HG03442 (cell line): ENCODE data around the gene LCP1.
A peak's percentile ranks its signal among the peaks of the same experiment; 100 is the strongest.
"Not testable (repeated sequence)": the region's sequence is repeated elsewhere in the genome, so short reads cannot be mapped to it uniquely, and the experiment has no call there.

Source experiments
- ATAC-seq: cut with Tn5 transposase; IDR thresholded peaks from one replicate; pipeline ENCODE4 v1.9.1; 2021; ENCODE audit warnings: mild to moderate bottlenecking, moderate library complexity; ENCODE audit not compliant: unreplicated experiment

The LCP1 gene

DNA sequence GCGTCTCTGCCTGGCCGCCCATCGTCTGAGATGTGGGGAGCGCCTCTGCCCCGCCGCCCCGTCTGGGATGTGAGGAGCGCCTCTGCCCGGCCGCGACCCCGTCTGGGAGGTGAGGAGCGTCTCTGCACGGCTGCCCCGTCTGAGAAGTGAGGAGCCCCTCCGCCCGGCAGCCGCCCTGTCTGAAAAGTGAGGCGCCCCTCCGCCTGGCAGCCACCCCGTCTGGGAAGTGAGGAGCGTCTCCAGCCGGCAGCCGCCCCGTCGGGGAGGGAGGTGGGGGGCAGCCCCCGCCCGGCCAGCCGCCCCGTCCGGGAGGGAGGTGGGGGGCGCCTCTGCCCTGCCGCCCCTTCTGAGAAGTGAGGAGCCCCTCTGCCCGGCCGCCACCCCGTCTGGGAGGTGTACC lies 19.2 kb downstream of the LCP1 start:
- not testable (repeated sequence) for ATAC-seq

DNA sequence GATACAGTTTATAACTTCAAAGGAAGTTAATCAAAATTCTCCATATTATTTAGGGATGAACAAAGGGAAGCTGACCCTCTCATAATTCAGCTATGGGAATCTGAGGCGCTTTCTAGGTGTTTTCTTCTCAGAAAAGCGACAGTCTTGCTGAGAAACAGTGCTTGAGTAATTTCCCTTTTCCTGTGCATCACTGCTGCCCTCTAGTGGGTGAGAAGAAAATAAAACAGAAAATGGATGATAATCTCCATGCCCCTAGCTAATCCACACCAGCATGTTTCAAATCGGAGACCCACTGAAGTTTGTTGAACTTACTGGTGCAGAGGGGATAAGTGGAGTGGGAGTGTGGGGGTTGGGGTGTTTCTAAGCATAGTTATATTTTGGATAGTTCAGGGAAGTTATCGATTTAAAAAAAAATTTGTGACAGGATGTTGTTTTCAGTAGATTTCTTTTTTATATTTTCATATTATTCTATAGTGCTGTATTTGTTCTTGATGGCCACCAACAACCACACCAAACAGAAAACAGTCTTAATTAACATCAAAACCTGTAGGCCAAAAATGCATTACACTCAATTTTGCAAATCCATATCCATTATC lies 21.4 kb downstream of the LCP1 start:
- peak; percentile 42 for ATAC-seq

DNA sequence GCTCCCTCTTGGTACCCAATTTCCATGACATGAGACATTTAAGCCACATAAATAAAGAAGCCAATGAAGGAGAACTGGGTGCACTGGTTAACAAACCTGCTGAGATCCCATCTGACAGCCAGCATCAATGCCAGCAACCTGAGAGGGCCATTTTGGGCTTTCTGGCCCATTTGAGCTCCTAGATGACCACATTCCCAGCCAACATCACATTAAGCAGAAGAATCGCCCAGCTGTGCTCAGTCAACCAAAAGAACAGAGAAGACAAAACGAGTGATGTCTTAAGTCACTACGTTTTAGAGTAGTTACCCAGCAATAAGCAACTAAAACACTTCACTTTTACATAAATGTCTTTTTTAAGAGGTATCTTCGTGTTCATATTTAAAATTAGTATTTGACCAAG lies 21.9 kb downstream of the LCP1 start:
- no peak for ATAC-seq

DNA sequence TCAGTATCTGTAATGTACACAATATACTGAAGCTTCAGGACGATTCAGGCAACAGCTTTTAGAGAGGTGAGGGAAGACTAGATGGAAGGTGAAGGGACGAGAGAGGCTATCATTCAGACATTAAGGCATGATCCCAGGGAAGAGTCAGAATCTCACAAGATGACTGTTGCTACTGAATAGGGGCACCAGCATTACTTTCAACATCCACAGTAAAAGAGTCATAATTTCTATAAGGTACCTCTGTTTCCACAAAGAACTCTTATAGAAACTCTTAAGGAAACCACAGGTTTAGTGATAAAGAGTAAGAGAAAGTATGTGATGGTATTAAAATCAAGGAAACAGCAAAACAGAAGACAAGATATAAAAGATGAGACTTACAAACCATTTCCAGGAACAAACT lies 23.0 kb downstream of the LCP1 start:
- ATAC-seq, result no peak

DNA sequence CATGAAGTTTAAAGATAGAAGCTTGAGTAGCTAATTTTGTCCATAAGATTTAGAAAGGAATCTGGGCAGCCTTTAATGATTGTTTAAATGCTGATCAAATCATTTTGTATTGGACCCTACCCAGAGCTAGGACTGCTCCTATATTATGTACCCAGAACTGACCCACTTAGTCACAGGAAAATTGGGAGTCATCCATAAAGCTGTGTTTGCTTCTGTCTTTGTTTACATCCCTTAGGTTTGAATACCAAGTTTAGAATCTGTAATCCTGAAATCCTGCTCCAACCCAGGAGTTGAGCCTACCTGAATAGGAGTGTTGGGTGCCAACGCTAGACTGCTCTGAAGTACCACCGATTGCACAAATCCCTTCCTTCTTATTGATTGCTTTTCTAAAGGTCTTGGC lies 23.8 kb downstream of the LCP1 start:
- ATAC-seq, result no peak

DNA sequence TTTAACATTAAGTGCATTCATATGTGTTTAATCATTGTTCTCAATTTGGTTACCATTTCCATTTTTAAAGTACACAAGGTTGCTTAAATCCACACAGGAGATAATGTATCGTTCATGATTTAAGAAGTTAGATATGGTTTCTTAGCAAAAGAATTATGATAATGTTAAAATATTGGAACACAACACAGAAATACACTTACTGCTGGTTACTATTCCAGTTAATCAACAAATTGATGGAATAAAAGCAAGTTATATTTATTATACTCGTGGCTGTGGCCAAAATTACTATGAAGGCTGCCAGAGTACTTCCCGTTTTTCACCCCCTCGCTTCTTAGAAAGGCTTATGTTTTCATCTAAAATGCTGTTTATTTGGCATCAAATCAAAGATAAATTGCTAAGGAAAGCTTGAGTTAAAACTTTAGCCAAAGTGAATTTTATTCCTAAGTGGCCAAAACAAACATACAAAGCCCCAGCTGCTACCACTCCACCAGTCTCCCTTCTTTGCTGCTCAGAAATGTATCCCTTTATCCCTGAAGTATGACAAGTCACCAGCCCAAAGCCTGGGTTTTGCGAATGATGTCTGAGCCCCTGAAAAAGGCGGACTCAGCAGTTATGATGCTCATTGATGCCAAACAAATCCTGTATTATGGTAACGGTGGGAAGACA lies 27.7 kb downstream of the LCP1 start:
- no peak for ATAC-seq

DNA sequence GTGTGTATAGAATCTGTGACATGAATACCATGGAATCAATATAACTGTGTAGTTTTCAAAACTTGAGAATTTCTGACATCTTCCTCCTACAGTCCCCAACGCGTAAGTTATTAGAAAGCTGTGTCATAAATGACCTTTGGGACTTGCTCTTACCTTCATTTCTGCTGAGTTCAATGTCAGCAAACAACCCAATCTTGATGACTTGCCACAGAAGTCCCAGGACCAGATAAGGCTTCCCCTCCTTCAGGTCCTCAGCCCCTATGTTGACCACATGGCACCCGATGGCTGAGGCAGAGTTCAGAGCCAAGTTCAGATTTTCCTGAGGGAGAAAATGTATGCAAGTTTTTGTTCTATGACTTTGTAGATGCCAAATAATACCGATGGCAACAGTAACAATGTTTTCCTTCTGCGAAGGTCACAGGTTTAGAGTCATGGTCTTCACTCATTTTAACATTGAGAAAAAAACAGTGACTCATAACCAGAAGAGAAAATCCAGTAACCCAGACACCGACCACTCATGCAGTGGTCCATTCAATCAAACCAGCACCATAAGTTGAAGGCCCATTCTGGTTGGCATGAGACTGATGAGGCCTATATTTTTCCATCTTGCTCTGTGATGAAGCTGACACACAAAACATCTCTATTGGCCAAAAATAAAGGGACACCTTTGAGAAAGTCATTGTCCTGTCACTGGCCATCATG lies 29.2 kb downstream of the LCP1 start:
- ATAC-seq, result no peak

DNA sequence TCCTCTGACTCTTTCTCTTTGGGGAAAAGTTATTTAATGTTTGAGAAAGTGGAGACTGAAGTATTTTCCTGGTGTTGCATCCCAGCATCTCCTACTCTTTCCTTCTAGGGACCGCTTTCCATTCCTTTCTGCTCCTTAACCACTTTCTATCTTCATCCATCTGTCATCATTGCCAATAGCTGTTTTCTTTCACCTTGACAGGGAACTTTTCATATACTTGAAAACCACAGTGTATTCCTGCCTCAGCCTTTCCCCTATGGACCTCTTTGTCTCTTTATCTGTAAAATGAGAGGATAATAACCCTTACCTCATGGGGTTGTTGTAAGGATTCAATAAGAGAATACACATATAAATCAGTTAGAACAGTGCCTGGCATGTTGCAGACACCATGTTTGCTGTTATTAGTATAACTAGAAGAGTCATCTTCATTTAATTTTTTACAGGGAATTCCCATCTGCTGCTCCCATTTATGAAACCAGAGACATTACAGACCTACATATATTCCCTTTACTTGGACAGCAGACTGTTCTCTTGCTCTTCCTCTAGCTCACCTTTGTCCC lies 31.8 kb downstream of the LCP1 start:
- no peak for ATAC-seq

DNA sequence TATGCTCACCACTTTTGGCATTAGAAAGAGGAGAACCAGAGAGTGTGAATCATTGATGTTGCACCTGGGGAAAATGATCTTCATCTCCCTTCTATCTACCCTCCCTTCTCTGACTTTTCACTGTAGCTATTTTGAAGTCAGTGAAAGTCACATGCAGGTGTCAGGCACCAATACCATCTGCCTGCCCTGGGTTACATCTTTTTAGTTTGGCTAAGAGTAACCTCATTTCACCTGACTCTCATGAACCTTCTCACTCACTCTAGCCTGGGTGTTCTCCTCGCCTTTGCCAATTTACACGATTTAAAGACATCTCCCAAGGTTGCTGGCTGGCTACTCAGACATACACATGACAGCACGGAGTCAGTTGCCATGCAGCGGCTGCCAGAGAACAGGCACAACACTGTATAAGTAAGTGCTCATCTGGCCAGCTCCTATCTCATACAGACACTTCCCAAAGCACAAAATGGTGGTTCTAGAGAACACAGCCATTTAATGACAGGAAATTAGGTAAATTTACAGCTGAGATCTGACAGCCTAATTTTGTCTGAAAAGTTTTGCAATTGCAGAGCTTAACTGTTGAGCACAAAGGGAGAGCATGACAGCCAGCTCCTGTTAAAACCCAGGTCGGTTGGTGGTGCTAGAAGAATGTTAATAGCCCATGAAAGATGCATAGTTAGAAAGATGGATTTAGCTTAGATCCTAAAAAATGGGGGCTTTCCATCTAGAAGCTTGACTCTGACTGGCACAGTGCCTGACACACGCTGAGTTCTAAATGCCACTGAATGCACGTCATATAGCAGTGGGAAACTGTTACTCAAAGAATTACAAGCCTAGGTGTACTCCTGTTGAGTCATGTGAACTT lies 32.5 kb downstream of the LCP1 start:
- no peak for ATAC-seq

DNA sequence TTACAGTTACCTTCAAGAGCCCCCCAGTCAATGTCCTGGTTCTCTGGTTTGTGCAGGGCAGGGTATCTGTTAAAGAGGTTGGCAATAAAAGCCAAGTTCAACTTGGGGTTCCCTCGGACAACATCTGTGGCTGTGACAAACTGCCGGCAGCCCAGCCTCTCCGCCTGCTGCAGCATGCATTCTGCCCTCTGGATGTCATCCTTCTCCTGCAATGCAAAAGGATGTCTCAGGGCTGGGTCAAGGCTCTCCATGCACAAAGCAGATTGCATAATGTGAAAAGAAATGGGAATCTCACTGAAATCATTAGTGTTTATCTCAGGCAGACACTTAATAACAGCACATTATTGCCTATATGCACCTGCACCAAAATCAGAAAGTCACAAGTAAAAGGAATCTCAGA lies 35.1 kb downstream of the LCP1 start:
- ATAC-seq, result no peak

DNA sequence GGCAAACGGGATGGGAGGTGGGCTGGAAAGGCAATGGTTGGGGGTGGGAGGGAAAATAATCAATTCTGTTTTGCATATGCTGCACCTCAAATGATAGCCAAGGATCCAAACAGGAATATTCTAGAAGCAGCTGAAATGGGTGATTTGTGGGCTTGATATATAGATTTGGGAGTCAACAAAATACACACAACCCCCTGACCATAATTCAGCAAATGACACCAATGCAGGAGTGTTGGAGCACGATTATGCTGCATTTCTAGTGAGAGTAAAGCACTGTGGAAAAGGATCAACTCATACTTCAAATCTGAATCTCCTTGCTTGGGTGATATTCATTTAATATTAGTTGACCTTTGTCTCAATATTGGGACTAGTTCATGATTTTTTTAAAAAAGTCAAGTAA lies 36.0 kb downstream of the LCP1 start:
- ATAC-seq, result no peak

DNA sequence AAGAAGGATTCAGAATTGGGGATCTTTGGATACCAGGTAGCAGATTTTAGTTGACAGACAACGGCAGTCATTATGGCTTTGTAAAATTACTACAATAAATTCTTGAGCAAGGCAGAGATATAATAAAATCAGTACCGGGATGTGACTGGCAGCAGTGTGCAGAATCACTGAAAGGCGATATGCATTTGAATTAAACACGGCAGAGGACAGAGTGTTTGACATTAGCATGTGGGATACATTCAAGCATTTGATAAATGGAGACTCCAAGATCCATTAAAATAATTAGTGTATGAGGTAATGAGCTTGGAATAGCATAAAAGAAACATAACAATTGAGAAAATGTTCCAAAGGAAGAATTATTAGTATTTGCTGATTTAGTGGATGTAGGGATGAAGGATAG lies 36.8 kb downstream of the LCP1 start:
- ATAC-seq, result no peak

DNA sequence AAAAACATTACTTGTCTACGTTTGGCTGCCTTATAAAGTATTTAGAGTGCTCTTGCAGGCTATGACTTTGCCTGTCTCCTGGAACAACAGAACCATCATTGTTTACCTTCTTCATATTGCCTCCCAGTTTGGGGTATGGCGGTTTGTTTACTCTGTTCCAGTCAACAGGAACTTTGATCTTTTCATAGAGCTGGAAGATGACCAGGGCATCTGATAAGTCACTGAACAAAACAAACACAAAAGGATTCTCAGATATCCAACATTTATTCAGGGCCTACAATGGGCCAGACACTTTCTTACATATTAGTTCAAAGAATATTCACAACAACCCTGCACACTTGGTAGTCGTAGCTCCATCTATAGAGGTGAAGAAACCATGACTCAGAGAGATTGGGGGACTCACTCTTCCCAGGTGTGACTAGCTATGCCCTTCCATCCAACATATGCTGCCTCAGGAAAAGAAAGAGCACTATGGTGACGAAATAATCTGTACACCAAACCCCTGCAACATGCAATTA lies 38.7 kb downstream of the LCP1 start:
- no peak for ATAC-seq

DNA sequence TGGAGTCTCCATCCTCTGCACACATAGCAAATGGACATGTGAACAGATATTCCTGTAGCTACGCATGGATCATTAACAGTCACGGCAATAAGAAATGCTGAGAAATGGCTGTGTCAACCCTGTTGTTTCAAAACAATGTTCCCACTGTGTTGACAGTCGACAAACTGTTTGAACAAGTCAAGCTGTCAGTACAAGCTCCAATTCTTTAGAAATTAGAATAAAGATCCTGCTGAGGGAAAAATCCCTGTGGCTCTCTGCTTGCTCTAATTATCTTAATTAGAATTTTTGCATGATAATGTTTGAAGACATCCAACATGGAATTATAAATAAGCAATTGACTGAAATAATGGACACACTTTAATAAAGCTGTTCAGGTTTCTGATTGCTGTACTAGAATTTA lies 39.2 kb downstream of the LCP1 start:
- ATAC-seq, result no peak

DNA sequence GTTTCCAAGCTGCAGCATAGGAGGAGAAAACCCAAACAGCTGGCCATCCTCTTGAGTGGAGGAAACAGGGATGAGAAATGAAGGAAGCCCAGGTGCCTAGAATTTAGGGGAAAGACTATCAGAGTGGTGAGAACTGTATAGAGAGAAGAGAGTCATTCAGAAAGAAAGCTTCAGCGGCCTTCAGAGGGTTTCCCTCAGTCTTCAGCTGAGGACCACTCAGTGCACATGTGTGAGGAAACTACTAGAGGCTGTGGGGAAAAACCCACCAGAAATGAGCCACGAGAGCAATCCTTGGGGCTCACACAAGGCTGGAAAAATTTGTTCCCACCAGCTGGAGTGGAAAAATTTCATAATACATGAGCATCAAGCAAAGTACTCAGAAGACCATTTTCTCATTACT lies 41.9 kb downstream of the LCP1 start:
- ATAC-seq, result no peak

DNA sequence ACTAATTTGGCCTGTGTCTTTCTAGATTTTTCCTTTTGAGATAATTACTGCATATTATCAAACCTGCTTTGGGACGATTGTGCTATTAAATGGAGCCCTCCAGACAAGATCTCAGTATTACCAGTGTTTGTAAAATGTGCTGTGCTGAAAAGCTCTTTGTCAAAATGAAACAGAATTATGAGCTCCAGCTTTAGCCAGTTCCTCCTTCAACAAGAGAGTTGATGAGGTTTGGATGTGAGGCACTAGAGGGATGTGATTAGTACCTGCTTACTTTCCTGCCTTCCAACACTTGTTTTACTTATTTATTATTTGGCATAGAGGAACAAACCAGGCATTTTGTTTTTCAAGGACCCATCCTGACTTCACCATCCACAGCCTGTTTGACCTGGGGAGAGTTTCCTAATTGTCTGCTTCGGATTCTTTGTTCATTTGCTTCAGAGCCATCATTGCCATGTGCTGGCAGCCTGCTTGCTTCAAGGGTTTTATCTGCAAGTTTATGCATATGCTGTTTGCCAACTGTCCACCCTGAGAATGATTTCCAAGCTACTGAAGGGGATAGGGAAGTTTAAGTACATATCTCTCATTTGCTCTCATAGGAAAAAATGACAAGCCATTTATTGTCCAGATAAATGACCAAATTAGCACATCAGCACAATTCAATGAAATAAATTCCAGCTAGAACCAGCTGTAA lies 44.2 kb downstream of the LCP1 start:
- ATAC-seq, result no peak

DNA sequence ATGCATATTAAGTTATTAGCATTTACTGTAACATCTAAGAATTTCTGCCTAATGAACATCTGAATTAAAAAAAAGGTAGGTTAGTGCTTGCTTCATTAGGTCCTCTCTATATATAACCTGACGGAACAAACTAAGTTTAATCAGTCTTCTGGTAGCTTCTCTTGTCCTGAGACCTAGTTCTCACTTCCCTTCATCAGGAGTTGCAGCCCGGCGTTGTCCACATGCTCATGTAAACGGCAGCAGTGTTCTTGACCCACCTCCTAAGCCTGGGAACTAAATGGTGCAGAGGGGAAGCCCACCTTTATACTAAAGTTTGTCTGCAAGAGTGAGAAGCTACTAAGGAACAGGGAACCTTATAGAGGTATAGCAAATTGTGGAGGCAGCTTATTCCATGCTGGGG lies 45.3 kb downstream of the LCP1 start:
- no peak for ATAC-seq

DNA sequence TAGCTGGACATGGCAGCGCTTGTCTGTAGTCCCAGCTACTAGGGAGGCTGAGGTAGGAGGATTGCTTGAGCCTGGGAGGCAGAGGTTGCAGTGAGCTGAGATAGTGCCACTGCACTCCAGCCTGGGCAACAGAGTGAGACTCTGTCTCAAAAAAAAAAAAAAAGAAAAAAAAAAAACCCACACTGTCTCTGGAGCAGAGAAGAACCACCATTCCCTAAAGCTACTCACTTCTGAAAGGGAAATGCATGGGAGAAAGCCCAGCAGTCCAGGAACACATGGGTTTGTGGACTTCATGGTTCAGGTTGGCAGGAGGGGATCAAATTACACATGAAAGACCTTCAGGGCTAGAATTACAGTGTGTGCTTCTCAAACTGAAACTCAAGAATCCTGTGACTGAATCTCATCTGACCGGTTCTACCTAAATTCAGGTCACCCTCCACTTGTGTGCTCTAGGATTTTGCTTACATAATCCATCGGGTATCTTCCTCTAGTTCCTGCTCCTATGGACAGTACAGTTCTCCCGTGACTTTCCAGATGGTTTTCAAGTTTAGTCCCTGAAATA lies 46.9 kb downstream of the LCP1 start:
- ATAC-seq, result no peak

DNA sequence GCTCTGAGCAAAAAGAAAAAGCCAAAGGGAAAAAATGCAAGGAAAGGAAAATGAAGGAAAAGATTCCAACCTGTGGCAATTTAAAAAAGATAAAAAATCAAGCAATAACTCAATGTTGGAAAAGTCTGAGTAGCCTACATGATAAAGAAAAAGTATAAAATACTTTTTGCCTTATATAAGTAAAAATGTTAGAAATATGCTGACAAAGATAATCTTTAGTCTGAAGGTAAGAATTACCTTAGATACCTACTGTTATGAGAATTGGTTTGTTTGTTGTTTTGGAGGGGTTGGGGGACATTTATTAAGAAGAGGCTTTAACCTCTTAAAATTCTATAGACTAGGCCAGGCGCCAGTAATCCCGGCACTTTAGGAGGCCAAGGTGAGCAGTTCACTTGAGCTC lies 47.5 kb downstream of the LCP1 start:
- no peak for ATAC-seq

DNA sequence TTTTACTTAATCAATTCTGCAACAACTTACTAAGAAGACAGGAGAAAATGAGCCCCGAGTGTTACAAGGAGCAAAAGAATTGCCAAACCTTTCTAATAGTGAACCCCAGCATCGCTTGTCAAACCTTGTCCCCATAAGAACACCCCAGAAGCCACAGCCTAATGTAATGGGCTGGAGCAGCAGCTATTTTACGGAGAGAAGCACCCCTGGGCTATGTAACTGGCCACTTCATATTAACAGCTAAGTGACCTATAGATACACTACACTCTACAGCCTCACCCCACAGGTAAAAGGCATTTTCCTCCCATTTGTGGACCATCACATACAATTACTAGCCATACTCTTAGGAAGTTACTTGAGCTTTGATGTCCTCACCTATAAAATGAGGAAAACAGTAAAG lies 49.9 kb downstream of the LCP1 start:
- no peak for ATAC-seq
